ENCODE results near the gene C5orf63. TPM values are rescaled to one million over a fixed set of nuclear protein-coding genes. Genes with fewer than 3 reads are reported as not detected.
A peak's percentile ranks its signal among the peaks of the same experiment; 100 is the strongest.

C5orf63 gene
- total and polyA plus RNA-seq, 2 of the 13 experiments (the other 11 are each of a cell fraction or from before 2014, with no cell fraction given), result 7.9 to 8.8 TPM

DNA sequence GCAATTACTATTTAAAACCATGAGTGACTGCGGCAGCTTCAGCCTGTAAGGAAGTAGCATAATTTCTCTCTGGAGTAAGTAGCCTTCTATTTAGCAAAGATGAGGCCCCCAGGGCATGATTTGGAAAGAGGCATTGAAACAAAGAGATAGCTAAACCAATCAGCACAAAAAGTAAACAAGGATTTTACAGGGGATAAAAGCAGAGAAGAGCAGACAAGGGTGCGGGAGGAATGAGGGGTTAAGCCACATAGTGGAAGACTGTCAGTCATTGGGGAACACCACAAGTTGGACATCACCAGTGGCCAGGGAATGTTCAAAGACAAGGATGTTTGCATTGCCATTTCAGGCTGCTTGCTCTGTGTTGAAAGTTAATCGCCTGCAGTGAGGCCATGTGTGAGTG, 24.0 kb upstream of the C5orf63 start (continued):
- TF ChIP-seq ISL2 (CRISPR knock-in tag; IDR thresholded peaks at IDR 0.05), result peak; percentile 63
- no peak for TF ChIP-seq YEATS4 (CRISPR knock-in tag; IDR thresholded peaks at IDR 0.05; ENCODE audit: borderline replicate concordance)
- TF ChIP-seq SIX4 (CRISPR knock-in tag; IDR thresholded peaks at IDR 0.05), result no peak
- TF ChIP-seq HMG20B (CRISPR knock-in tag; conservative IDR thresholded peaks at IDR 0.05), result peak; percentile 65; the same call in 1 of the 2 replicates
- TF ChIP-seq SMAD9 (CRISPR knock-in tag; IDR thresholded peaks at IDR 0.05), result no peak
- no peak for TF ChIP-seq PITX1 (CRISPR knock-in tag; IDR thresholded peaks at IDR 0.05)
- TF ChIP-seq IKZF1 (IDR thresholded peaks at IDR 0.05), result no peak
- TF ChIP-seq HDAC2 (CRISPR knock-in tag; IDR thresholded peaks at IDR 0.05), result 0 out of 2 replicates have a peak, but pooled peaks have one; percentile 31
- no peak for TF ChIP-seq ZBTB3 (CRISPR knock-in tag; IDR thresholded peaks at IDR 0.05; ENCODE audit: borderline replicate concordance, low read depth)
- no peak for TF ChIP-seq HNRNPH1 (optimal IDR thresholded peaks at IDR 0.05; ENCODE audit: low read depth, low read length)
- no peak for TF ChIP-seq ZNF224 (CRISPR knock-in tag; IDR thresholded peaks at IDR 0.05)
- no peak for TF ChIP-seq ZNF263 (CRISPR knock-in tag; IDR thresholded peaks at IDR 0.05)
- TF ChIP-seq HOXA9 (CRISPR knock-in tag; IDR thresholded peaks at IDR 0.05; ENCODE audit: borderline replicate concordance), result no peak
- TF ChIP-seq CTCF (CRISPR knock-in tag; IDR thresholded peaks at IDR 0.05), result no peak
- no peak for TF ChIP-seq SETDB1 (CRISPR knock-in tag; IDR thresholded peaks at IDR 0.05; ENCODE audit: borderline replicate concordance)
- peak; percentile 76 for TF ChIP-seq ARID5B (CRISPR knock-in tag; IDR thresholded peaks at IDR 0.05)
- TF ChIP-seq MED1 (CRISPR knock-in tag; IDR thresholded peaks at IDR 0.05), result no peak
- no peak for TF ChIP-seq ZSCAN9 (CRISPR knock-in tag; IDR thresholded peaks at IDR 0.05; ENCODE audit: borderline replicate concordance)
- peak; percentile 30; the same call in 1 of the 2 replicates for TF ChIP-seq PHF21A (CRISPR knock-in tag; IDR thresholded peaks at IDR 0.05)
- no peak for TF ChIP-seq ZSCAN21 (CRISPR knock-in tag; IDR thresholded peaks at IDR 0.05; ENCODE audit: borderline replicate concordance)
- no peak for TF ChIP-seq ZNF720 (CRISPR knock-in tag; IDR thresholded peaks at IDR 0.05)
- no peak for TF ChIP-seq HDAC6 (IDR thresholded peaks at IDR 0.05; ENCODE audit: low read depth, low read length)
- TF ChIP-seq FOXP1 (IDR thresholded peaks at IDR 0.05), result no peak
- peak; percentile 38; the same call in 1 of the 2 replicates for TF ChIP-seq FOXP1 (CRISPR knock-in tag; IDR thresholded peaks at IDR 0.05)
- no peak for TF ChIP-seq KDM1A (CRISPR knock-in tag; IDR thresholded peaks at IDR 0.05)
- no peak for TF ChIP-seq ZNF432 (CRISPR knock-in tag; IDR thresholded peaks at IDR 0.05; ENCODE audit: borderline replicate concordance)
- TF ChIP-seq SP140L (CRISPR knock-in tag; IDR thresholded peaks at IDR 0.05; ENCODE audit: borderline replicate concordance), result no peak
- TF ChIP-seq CREM (IDR thresholded peaks at IDR 0.05), result peak; percentile 44; the same call in 1 of the 2 replicates
- TF ChIP-seq CREM (CRISPR knock-in tag; IDR thresholded peaks at IDR 0.05), result no peak
- no peak for TF ChIP-seq MTF1 (CRISPR knock-in tag; IDR thresholded peaks at IDR 0.05)
- peak; percentile 64 for TF ChIP-seq TEAD3 (CRISPR knock-in tag; optimal IDR thresholded peaks at IDR 0.05; ENCODE audit: borderline replicate concordance)
